Cardiac atrium fibroblast (primary cell): ENCODE results near the gene BZW2. TPM values are rescaled to one million over a fixed set of nuclear protein-coding genes. Genes with fewer than 3 reads are reported as not detected.

Source experiments
- total RNA-seq: library from RNA; depleted of rRNA; stranded (reverse); fragments of >200 nt; gene quantifications from 2 replicates; pipeline ENCODE4 v1.2.3, GENCODE V29; 2015

Gene BZW2
- total RNA-seq = 55.2 and 56.7 TPM in 2 replicates

GRCh38 chr7:16645593-16646471, at the start of gene BZW2, which contains the start of gene ANKMY2:
Gene BZW2 (plus strand): TSS chr7:16646181. CDS start chr7:16665444, 19,263 bp downstream.
Gene ANKMY2 (minus strand): TSS chr7:16645754. CDS start chr7:16645573, 181 bp downstream.

GRCh38 chr7:16753102-16753931, 107.3 kb downstream of the BZW2 start, which contains the start of gene TSPAN13:
Gene TSPAN13 (plus strand): TSS chr7:16753755. CDS start chr7:16753968, 213 bp downstream.

Other genes starting within 250 kb of the BZW2 start
- gene CRPPA, start 224.6 kb upstream of the BZW2 start, total RNA-seq = 1.1 and 2.3 TPM in 2 replicates
- not detected in 2 replicates for gene SOSTDC1, start 180.4 kb upstream of the BZW2 start, total RNA-seq
- not detected in 2 replicates for gene LRRC72, start 119.4 kb upstream of the BZW2 start, total RNA-seq
- 6.8 and 9.2 TPM in 2 replicates for gene ANKMY2, start 427 bp upstream of the BZW2 start, total RNA-seq
- gene TSPAN13, start 107.6 kb downstream of the BZW2 start, total RNA-seq = 11.4 and 16.0 TPM in 2 replicates
- not detected in 2 replicates for gene AGR2, start 158.8 kb downstream of the BZW2 start, total RNA-seq
- not detected in 2 replicates for gene AGR3, start 235.8 kb downstream of the BZW2 start, total RNA-seq